ENCODE results near the gene RAB1B.
A peak's percentile ranks its signal among the peaks of the same experiment; 100 is the strongest.

RAB1B gene

GRCh38 chr11:66281776-66282467, 13.5 kb downstream of the RAB1B start:
- Histone ChIP-seq H3K4me3 (no peak overlapping the region), H3K9me3 (ENCODE audit: low read depth, low read length) (no peaks in the 10 kb centered on the region), H3K9ac (ENCODE audit: insufficient read length) (no peak overlapping the region)

GRCh38 chr11:66282468-66283455, 14.3 kb downstream of the RAB1B start:
- H3K36me3 ChIP-seq (ENCODE audit: insufficient read depth, low read length), result no peaks in the 10 kb centered on the region; the same call in 1 of the 2 replicates
- H3K4me3 ChIP-seq, result no peak overlapping the region
- H3K27ac ChIP-seq, result no peak overlapping the region
- DNase-seq (ENCODE audit: low read depth, low spot score), result no peak
- H3K9me3 ChIP-seq (ENCODE audit: low read depth, low read length), result no peaks in the 10 kb centered on the region
- 0 out of 2 replicates have a peak, but pooled peaks have one; percentile 24 for TF ChIP-seq POLR2AphosphoS5 (IDR thresholded peaks at IDR 0.05; ENCODE audit: borderline replicate concordance, low read depth, low read length)
- no peak for TF ChIP-seq FOXP2 (optimal IDR thresholded peaks at IDR 0.05; ENCODE audit: control extremely low read depth, extremely low read length, insufficient read depth)
- H3K9ac ChIP-seq (ENCODE audit: insufficient read length), result no peak overlapping the region

More at GRCh38 chr11:66281776-66282467, 13.5 kb downstream of the RAB1B start:
- H3K36me3 ChIP-seq (ENCODE audit: insufficient read depth, low read length), result no peaks in the 10 kb centered on the region; the same call in 1 of the 2 replicates
- TF ChIP-seq FOXP2 (optimal IDR thresholded peaks at IDR 0.05; ENCODE audit: control extremely low read depth, extremely low read length, insufficient read depth) (no peak), POLR2AphosphoS5 (IDR thresholded peaks at IDR 0.05; ENCODE audit: borderline replicate concordance, low read depth, low read length) (no peak), EZH2 (IDR thresholded peaks at IDR 0.05) (no peak)
- H3K27ac ChIP-seq, result no peak overlapping the region
- DNase-seq (ENCODE audit: low read depth, low spot score), result no peak

GRCh38 chr11:66283461-66284105, 15.1 kb downstream of the RAB1B start:
- TF ChIP-seq FOXP2 (optimal IDR thresholded peaks at IDR 0.05; ENCODE audit: control extremely low read depth, extremely low read length, insufficient read depth) (no peak), EZH2 (IDR thresholded peaks at IDR 0.05) (no peak), POLR2AphosphoS5 (IDR thresholded peaks at IDR 0.05; ENCODE audit: borderline replicate concordance, low read depth, low read length) (no peak)
- DNase-seq (ENCODE audit: low read depth, low spot score), result no peak
- Histone ChIP-seq H3K9me3 (ENCODE audit: low read depth, low read length) (no peaks in the 10 kb centered on the region), H3K36me3 (ENCODE audit: insufficient read depth, low read length) (no peaks in the 10 kb centered on the region; the same call in 1 of the 2 replicates), H3K4me3 (no peak overlapping the region), H3K9ac (ENCODE audit: insufficient read length) (no peak overlapping the region), H3K27ac (no peak overlapping the region)

GRCh38 chr11:66284526-66285078, 16.2 kb downstream of the RAB1B start:
- Histone ChIP-seq H3K9me3 (ENCODE audit: low read depth, low read length) (no peaks in the 10 kb centered on the region), H3K9ac (ENCODE audit: insufficient read length) (no peak overlapping the region), H3K27ac (no peak overlapping the region), H3K4me3 (no peak overlapping the region), H3K36me3 (ENCODE audit: insufficient read depth, low read length) (no peaks in the 10 kb centered on the region; the same call in 1 of the 2 replicates)
- TF ChIP-seq FOXP2 (optimal IDR thresholded peaks at IDR 0.05; ENCODE audit: control extremely low read depth, extremely low read length, insufficient read depth), result no peak
- no peak for TF ChIP-seq EZH2 (IDR thresholded peaks at IDR 0.05)
- no peak for TF ChIP-seq POLR2AphosphoS5 (IDR thresholded peaks at IDR 0.05; ENCODE audit: borderline replicate concordance, low read depth, low read length)
- no peak for DNase-seq (ENCODE audit: low read depth, low spot score)

- Histone ChIP-seq H3K9ac (ENCODE audit: insufficient read length) (no peak overlapping the region), H3K27ac (no peak overlapping the region), H3K9me3 (ENCODE audit: low read depth, low read length) (no peaks in the 10 kb centered on the region), H3K36me3 (ENCODE audit: insufficient read depth, low read length) (no peaks in the 10 kb centered on the region; the same call in 1 of the 2 replicates), H3K4me3 (no peak overlapping the region)
- TF ChIP-seq FOXP2 (optimal IDR thresholded peaks at IDR 0.05; ENCODE audit: control extremely low read depth, extremely low read length, insufficient read depth) (no peak), POLR2AphosphoS5 (IDR thresholded peaks at IDR 0.05; ENCODE audit: borderline replicate concordance, low read depth, low read length) (no peak), EZH2 (IDR thresholded peaks at IDR 0.05) (no peak)
- no peak for DNase-seq (ENCODE audit: low read depth, low spot score)
Observed at GRCh38 chr11:66285250-66285947, 17.0 kb downstream of the RAB1B start.

GRCh38 chr11:66286699-66287098, 18.3 kb downstream of the RAB1B start:
- Histone ChIP-seq H3K27ac (no peak overlapping the region), H3K9me3 (ENCODE audit: low read depth, low read length) (no peaks in the 10 kb centered on the region), H3K9ac (ENCODE audit: insufficient read length) (no peak overlapping the region), H3K36me3 (ENCODE audit: insufficient read depth, low read length) (no peaks in the 10 kb centered on the region; the same call in 1 of the 2 replicates), H3K4me3 (no peak overlapping the region)
- DNase-seq (ENCODE audit: low read depth, low spot score), result no peak
- no peak for TF ChIP-seq FOXP2 (optimal IDR thresholded peaks at IDR 0.05; ENCODE audit: control extremely low read depth, extremely low read length, insufficient read depth)
- no peak for TF ChIP-seq EZH2 (IDR thresholded peaks at IDR 0.05)
- TF ChIP-seq POLR2AphosphoS5 (IDR thresholded peaks at IDR 0.05; ENCODE audit: borderline replicate concordance, low read depth, low read length), result no peak

GRCh38 chr11:66287211-66287888, 18.9 kb downstream of the RAB1B start:
- Histone ChIP-seq H3K36me3 (ENCODE audit: insufficient read depth, low read length) (no peaks in the 10 kb centered on the region; the same call in 1 of the 2 replicates), H3K4me3 (no peak overlapping the region; the same call in 1 of the 2 replicates), H3K9me3 (ENCODE audit: low read depth, low read length) (no peaks in the 10 kb centered on the region), H3K9ac (ENCODE audit: insufficient read length) (no peak overlapping the region), H3K27ac (no peak overlapping the region)
- no peak for TF ChIP-seq EZH2 (IDR thresholded peaks at IDR 0.05)
- TF ChIP-seq POLR2AphosphoS5 (IDR thresholded peaks at IDR 0.05; ENCODE audit: borderline replicate concordance, low read depth, low read length), result no peak
- TF ChIP-seq FOXP2 (optimal IDR thresholded peaks at IDR 0.05; ENCODE audit: control extremely low read depth, extremely low read length, insufficient read depth), result no peak
- DNase-seq (ENCODE audit: low read depth, low spot score), result no peak
